WTC11 (cell line): ENCODE data around the gene FNIP1.

Experiments used
- ATF1 ChIP-seq: sonication (generic); formaldehyde crosslinking; IDR thresholded peaks from 2 replicates; pipeline ENCODE4 v1.8.1; 2023; ENCODE audit warnings: mild to moderate bottlenecking, moderate library complexity, missing genetic modification reagents
- ATF6 ChIP-seq: sonication (generic); formaldehyde crosslinking; IDR thresholded peaks from 2 replicates; pipeline ENCODE4 v1.8.1; 2023; ENCODE audit warnings: mild to moderate bottlenecking, missing genetic modification reagents
- CTCF ChIP-seq: fragments of 200-600 bp; IDR thresholded peaks from 2 replicates; pipeline ENCODE4 v1.8.0; 2022; ENCODE audit warnings: antibody characterized with exemption
- FOXK1 ChIP-seq: sonication (generic); formaldehyde crosslinking; IDR thresholded peaks from 2 replicates; pipeline ENCODE4 v1.8.0; 2022; ENCODE audit warnings: mild to moderate bottlenecking, moderate library complexity, missing genetic modification reagents
- JUN ChIP-seq: sonication (generic); formaldehyde crosslinking; IDR thresholded peaks from 2 replicates; pipeline ENCODE4 v1.8.0; 2023; ENCODE audit warnings: mild to moderate bottlenecking, missing genetic modification reagents
- SMAD3 ChIP-seq: sonication (generic); formaldehyde crosslinking; IDR thresholded peaks from 2 replicates; pipeline ENCODE4 v1.8.0; 2022; ENCODE audit warnings: missing genetic modification reagents, mild to moderate bottlenecking, borderline replicate concordance

GRCh38 chr5:131845828-131846227, 49.0 kb upstream of the FNIP1 start:
- no peak for TF ChIP-seq ATF1
- TF ChIP-seq CTCF: no peak
- TF ChIP-seq SMAD3: no peak
- no peak for TF ChIP-seq JUN (CRISPR knock-in tag)
- TF ChIP-seq ATF6 (CRISPR knock-in tag): no peak
- no peak for TF ChIP-seq FOXK1 (CRISPR knock-in tag)
